ENCODE results near the gene ANXA1.

The ANXA1 gene

DNA sequence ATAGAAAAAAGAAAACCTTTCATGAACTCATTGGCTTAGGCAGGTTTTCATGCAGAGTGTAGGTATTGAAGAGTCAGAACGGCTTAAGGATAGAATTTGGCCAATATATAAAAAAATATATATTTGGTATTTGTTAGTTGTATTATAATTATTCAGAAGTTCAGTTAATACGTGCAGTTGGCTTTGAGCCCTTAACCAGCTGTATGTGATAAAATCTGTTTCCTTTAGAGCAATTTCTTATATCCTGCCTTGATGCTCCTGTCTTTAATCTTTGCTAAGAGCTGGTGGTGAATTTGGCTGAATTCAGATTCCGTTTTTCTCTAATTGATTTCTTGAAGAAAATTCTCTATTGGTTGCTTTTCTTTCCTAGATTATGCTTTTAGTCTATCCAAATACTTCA is 3.7 kb downstream of the ANXA1 start:
- TF ChIP-seq, protein P1, sequence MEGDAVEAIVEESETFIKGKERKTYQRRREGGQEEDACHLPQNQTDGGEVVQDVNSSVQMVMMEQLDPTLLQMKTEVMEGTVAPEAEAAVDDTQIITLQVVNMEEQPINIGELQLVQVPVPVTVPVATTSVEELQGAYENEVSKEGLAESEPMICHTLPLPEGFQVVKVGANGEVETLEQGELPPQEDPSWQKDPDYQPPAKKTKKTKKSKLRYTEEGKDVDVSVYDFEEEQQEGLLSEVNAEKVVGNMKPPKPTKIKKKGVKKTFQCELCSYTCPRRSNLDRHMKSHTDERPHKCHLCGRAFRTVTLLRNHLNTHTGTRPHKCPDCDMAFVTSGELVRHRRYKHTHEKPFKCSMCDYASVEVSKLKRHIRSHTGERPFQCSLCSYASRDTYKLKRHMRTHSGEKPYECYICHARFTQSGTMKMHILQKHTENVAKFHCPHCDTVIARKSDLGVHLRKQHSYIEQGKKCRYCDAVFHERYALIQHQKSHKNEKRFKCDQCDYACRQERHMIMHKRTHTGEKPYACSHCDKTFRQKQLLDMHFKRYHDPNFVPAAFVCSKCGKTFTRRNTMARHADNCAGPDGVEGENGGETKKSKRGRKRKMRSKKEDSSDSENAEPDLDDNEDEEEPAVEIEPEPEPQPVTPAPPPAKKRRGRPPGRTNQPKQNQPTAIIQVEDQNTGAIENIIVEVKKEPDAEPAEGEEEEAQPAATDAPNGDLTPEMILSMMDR (IDR thresholded peaks at IDR 0.05; ENCODE audit: borderline replicate concordance, insufficient read depth, low read depth, low read length) = no peak
- H3K4me3 ChIP-seq (ENCODE audit: low read depth, low read length) = no peak overlapping the region

DNA sequence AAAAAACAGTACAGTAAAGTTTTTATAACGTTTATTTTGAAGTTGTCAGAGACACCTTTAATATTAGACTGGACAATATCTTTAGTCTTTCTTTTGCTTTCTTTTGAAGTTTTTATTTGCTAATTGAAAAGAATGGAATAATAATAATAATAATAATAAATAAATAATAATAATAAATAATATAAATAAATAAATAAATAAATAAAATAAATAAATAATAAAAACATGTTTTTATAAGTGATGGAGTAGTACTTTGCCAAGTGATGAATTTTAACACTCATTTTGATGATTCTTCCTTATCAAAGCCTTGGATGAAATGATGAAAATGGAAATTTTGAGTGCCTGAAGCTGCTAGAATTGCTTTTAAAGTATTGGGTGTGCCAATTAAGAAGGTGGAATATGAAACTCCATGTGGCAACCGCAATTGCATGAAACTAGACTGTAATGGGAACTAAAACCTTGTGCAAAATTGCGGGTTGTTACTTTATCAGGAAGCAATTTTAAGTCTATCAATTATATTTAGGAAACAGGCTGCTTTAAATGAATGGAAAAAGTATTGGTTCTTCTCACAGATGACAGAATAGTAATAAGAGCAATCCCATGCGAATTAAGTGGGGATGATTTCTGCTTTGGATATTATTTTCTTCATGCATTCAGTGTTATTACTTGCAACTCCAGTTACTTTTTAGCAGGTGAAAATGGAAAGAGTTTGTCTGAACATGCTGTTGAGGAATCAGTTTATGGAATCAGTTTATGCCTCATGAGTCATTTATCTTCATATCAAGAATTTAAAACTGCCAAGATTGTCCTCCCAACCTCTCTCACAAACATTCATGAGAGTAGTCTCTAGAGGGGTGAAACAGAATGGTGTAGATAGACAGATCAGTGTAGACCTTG is 4.6 kb downstream of the ANXA1 start:
- H3K4me3 ChIP-seq (ENCODE audit: low read depth, low read length) = no peak overlapping the region
- TF ChIP-seq, protein P1 (IDR thresholded peaks at IDR 0.05; ENCODE audit: borderline replicate concordance, insufficient read depth, low read depth, low read length) = no peak

DNA sequence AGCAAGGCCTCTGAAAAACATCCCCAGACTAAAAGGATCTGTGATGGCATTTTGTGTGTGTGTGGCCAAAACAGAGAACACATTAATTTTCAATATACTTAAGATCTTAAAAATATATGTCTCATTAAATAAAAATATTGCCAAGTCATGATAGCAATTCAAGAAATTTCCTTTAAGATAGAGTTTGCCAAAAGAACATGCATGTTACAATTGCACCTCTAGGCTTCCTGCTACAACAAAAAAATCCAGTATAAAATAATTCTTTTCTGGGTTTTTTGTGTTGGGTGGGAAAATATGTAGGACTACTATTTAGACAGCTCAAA is 5.2 kb downstream of the ANXA1 start:
- no peak overlapping the region for H3K4me3 ChIP-seq (ENCODE audit: low read depth, low read length)
- TF ChIP-seq, protein P1 (IDR thresholded peaks at IDR 0.05; ENCODE audit: borderline replicate concordance, insufficient read depth, low read depth, low read length) = no peak

DNA sequence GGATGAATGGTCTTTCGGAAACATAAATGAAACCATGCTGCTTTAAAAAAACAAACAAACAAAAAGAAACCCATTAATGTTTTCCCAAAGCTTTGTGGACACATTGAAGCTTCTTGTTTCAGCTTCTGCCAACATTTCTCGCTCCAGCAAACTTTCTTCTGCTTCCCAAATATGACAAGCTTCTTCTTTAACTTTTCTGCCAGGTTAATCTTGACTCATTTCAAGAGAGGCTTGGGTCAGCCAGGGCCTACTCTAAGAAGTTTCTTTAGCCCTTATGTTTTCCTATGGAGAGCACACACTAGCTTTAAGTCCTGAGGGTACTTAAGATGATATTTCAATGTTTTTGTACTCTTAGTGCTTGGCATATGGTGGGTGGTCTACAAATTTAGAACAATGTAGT is 6.1 kb downstream of the ANXA1 start:
- TF ChIP-seq, protein P1 (IDR thresholded peaks at IDR 0.05; ENCODE audit: borderline replicate concordance, insufficient read depth, low read depth, low read length) = no peak
- H3K4me3 ChIP-seq (ENCODE audit: low read depth, low read length) = no peak overlapping the region

DNA sequence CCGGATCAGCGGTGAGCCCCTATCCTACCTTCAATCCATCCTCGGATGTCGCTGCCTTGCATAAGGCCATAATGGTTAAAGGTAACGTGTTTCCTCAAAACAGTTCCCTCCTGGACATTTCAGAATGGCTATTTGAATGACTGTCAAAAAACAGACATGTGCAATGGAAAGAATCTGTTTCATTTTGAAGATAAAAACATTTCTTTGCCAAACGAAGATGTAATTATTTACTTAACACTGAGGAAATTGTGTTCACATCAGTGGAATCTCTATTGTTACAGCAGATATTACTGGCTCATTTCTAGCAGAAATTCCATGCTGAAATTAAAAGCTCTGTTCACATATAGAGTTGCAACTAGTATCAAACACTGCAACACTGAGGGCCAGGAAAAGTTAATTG is 7.1 kb downstream of the ANXA1 start:
- TF ChIP-seq, protein P1 (IDR thresholded peaks at IDR 0.05; ENCODE audit: borderline replicate concordance, insufficient read depth, low read depth, low read length) = no peak
- no peak overlapping the region for H3K4me3 ChIP-seq (ENCODE audit: low read depth, low read length)

DNA sequence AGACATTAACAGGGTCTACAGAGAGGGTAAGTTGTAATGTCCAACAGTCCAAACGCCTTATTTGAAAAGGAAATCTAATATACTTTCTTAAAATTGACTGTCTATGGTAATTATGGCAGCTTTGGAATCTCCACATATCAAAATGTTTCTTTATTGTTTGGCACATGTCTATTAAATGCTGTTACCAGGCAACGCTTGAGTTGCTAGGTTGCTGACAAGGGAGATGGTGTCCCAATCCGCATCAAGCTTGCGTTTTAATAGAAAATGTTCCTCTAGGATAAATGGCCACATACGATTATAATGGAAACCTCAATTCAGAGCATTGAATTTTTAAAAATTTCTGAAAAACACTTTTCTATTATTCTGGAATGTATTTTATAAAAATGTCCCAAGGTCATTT is 9.2 kb downstream of the ANXA1 start:
- TF ChIP-seq, protein P1 (IDR thresholded peaks at IDR 0.05; ENCODE audit: borderline replicate concordance, insufficient read depth, low read depth, low read length) = no peak
- H3K4me3 ChIP-seq (ENCODE audit: low read depth, low read length) = no peak overlapping the region

Measured in GM12875 (cell line).